MCF 10A (cell line): Measurements from ENCODE around the gene OTUD3. TPM values are rescaled to one million over a fixed set of nuclear protein-coding genes. Genes with fewer than 3 reads are reported as not detected.
A peak's percentile ranks its signal among the peaks of the same experiment; 100 is the strongest.

Experiments
- BruUV-seq: library from RNA; stranded (reverse); fragments of 400-500 nt; replicated peaks from 2 replicates; lab custom pipeline; 2021; lab: Mats Ljungman, UMichigan
- CTCF ChIA-PET: fragments of 300-600 bp; sonication (Branson Sonifier 250); formaldehyde crosslinking; extraction: SDS; loops from one replicate; lab custom pipeline; 2021; ENCODE audit warnings: antibody characterized with exemption, inconsistent platforms; lab: Yijun Ruan, JAX
- POLR2A ChIA-PET: fragments of 300-600, 350-650 bp; sonication (Branson Sonifier 250); formaldehyde crosslinking; extraction: SDS; loops from one replicate; lab custom pipeline; 2020; ENCODE audit warnings: antibody characterized with exemption, inconsistent platforms; lab: Yijun Ruan, JAX
- DNase-seq: peaks from one replicate; pipeline ENCODE4 v3.0.0-alpha.2; 2018; ENCODE audit not compliant: unreplicated experiment
- H3K27ac Mint-ChIP-seq: one replicate; pipeline ENCODE4 v1.8.0; 2022; ENCODE audit warnings: mild to moderate bottlenecking, low read depth, mixed read lengths; ENCODE audit not compliant: unreplicated experiment
- H3K27me3 Mint-ChIP-seq: one replicate; pipeline ENCODE4 v1.8.0; 2022; ENCODE audit warnings: mixed read lengths; ENCODE audit not compliant: insufficient read depth, unreplicated experiment
- H3K36me3 Mint-ChIP-seq: one replicate; pipeline ENCODE4 v1.8.0; 2022; ENCODE audit warnings: mild to moderate bottlenecking, moderate library complexity, mixed read lengths; ENCODE audit not compliant: insufficient read depth, unreplicated experiment
- H3K4me1 Mint-ChIP-seq: one replicate; pipeline ENCODE4 v1.8.0; 2022; ENCODE audit warnings: mixed read lengths; ENCODE audit not compliant: insufficient read depth, unreplicated experiment
- H3K4me3 Mint-ChIP-seq: one replicate; pipeline ENCODE4 v1.8.0; 2022; ENCODE audit warnings: mild to moderate bottlenecking, moderate library complexity, mixed read lengths; ENCODE audit not compliant: unreplicated experiment
- H3K9me3 Mint-ChIP-seq: one replicate; pipeline ENCODE4 v1.8.0; 2022; ENCODE audit warnings: mixed read lengths; ENCODE audit not compliant: unreplicated experiment
- CTCF ChIP-seq: fragments of 200-600 bp; IDR thresholded peaks from one replicate; pipeline ENCODE4 v1.8.0; 2022; ENCODE audit warnings: antibody characterized with exemption, mild to moderate bottlenecking; ENCODE audit not compliant: unreplicated experiment
- intact Hi-C: fragments of 100-400 bp; cut with micrococcal nuclease; formaldehyde crosslinking; loops from 2 replicates; pipeline ENCODE4 v1.14.1; 2022
- total RNA-seq: library from RNA; stranded (reverse); gene quantifications from 2 replicates; pipeline ENCODE4 v1.2.3, GENCODE V29; 2022

OTUD3 gene
- total RNA-seq, 1 experiment from 2014 or later: 11.6 TPM

- H3K27me3 Mint-ChIP-seq: no peaks in the 10 kb centered on the region
- H3K27ac Mint-ChIP-seq: no peak overlapping the region
- intact Hi-C loops: no loop called here
- CTCF ChIA-PET: no interaction called here
- H3K9me3 Mint-ChIP-seq: no peaks in the 10 kb centered on the region
- peaks cover 33% of the 10 kb centered on the region for H3K36me3 Mint-ChIP-seq
- H3K4me3 Mint-ChIP-seq: no peak overlapping the region
- POLR2A ChIA-PET: interaction anchor here (1.3 kb wide), 1 partner anchor 9 kb away, joined by 3 read pairs; no protein-coding TSS in a partner anchor
- BruUV-seq: no TSS peak
- H3K4me1 Mint-ChIP-seq: peaks cover 18% of the 10 kb centered on the region
- no peak for DNase-seq
- no peak for TF ChIP-seq CTCF
Measured at GRCh38 chr1:19892129-19892528, 9.9 kb downstream of the OTUD3 start.

DNA sequence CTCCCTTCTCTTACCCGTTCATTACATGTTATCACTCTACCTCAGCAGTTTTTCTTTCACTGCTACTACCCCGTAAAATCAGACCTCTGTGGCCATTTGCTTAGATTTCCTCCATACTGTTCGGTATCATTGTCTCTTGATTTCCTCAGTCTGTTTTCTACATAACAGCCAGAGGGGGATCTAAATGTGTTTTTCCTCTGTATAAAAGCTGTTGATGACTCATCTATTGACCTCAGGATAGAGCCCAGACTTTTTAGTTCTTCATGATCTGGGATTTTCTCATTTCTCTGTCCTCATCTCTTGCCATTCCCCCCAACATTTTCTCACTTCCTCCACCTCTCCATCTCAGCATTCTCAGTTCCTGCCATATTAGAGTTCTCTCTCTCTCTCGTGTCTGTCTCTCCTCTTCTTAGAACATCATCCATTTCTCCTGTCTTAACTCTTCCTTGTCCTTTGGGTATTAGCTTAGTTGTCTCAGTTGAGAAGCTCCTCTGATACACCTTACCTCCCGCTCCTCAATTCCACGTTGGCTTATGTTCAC, 10.5 kb downstream of the OTUD3 start:
- Mint-ChIP-seq H3K4me3 (no peak overlapping the region), H3K9me3 (no peaks in the 10 kb centered on the region), H3K27me3 (no peaks in the 10 kb centered on the region), H3K36me3 (peaks cover 37% of the 10 kb centered on the region), H3K4me1 (peaks cover 18% of the 10 kb centered on the region), H3K27ac (peak overlapping the region; percentile 62)
- POLR2A ChIA-PET: interaction anchor here (2.3 kb wide), 1 partner anchor 10 kb away, joined by 13 read pairs; the partner anchor contains the start of gene OTUD3
- no peak for DNase-seq
- CTCF ChIA-PET: interaction anchor here (0.6 to 2.4 kb wide), 3 partner anchors 10 to 12 kb away, joined by 3 to 12 read pairs (median 4); partner anchors contain the start of gene OTUD3
- intact Hi-C loops: no loop called here
- TF ChIP-seq CTCF: no peak
- BruUV-seq: no TSS peak

- no peak for DNase-seq
- POLR2A ChIA-PET: interaction anchor here (0.5 to 2.3 kb wide), 3 partner anchors 11 to 22 kb away, joined by 3 to 13 read pairs (median 3); partner anchors contain the start of gene OTUD3
- Mint-ChIP-seq H3K27ac (no peak overlapping the region), H3K4me1 (peaks cover 18% of the 10 kb centered on the region), H3K27me3 (no peaks in the 10 kb centered on the region), H3K36me3 (peaks cover 46% of the 10 kb centered on the region), H3K9me3 (no peaks in the 10 kb centered on the region), H3K4me3 (no peak overlapping the region)
- CTCF ChIA-PET: interaction anchor here (0.6 to 2.4 kb wide), 6 partner anchors 11 to 855 kb away, joined by 3 to 12 read pairs (median 3); partner anchors contain the start of gene OTUD3
- intact Hi-C loops: no loop called here
- no TSS peak for BruUV-seq
- no peak for TF ChIP-seq CTCF
Measured at GRCh38 chr1:19893687-19894086, 11.5 kb downstream of the OTUD3 start.

GRCh38 chr1:19894218-19894617, 12.0 kb downstream of the OTUD3 start:
- Mint-ChIP-seq H3K4me3 (no peak overlapping the region), H3K4me1 (peaks cover 18% of the 10 kb centered on the region), H3K27me3 (no peaks in the 10 kb centered on the region), H3K36me3 (peaks cover 51% of the 10 kb centered on the region), H3K27ac (no peak overlapping the region), H3K9me3 (no peaks in the 10 kb centered on the region)
- no peak for TF ChIP-seq CTCF
- no TSS peak for BruUV-seq
- DNase-seq: no peak
- POLR2A ChIA-PET: interaction anchor here (0.5 to 2.3 kb wide), 4 partner anchors 11 to 767 kb away, joined by 3 to 13 read pairs (median 3); partner anchors contain the start of gene OTUD3
- CTCF ChIA-PET: interaction anchor here (0.6 to 2.4 kb wide), 5 partner anchors 12 to 854 kb away, joined by 3 to 12 read pairs (median 3); partner anchors contain the start of gene OTUD3
- intact Hi-C loops: no loop called here
